Keratinocyte (primary cell): ENCODE results near the gene PAX8. TPM values are rescaled to one million over a fixed set of nuclear protein-coding genes. Genes with fewer than 3 reads are reported as not detected.

Experiments
- DNase-seq: peaks from one replicate; pipeline ENCODE4 v3.0.0-alpha.2; 2011; ENCODE audit warnings: low read depth, missing footprints, low spot score
- FAIRE-seq: peaks from 2 replicates; lab custom pipeline; 2011; peaks lifted over from hg19 to GRCh38; lab: Jason Lieb, UNC
- H2AFZ ChIP-seq: 2 replicates; pipeline ENCODE4 v1.6.0; 2012; ENCODE audit warnings: low read length, control low read depth, inconsistent platforms; ENCODE audit not compliant: control insufficient read depth
- H3K27ac ChIP-seq: 2 replicates; pipeline ENCODE4 v1.5.1; 2011; ENCODE audit warnings: low read length; ENCODE audit not compliant: control insufficient read depth, insufficient read depth
- H3K27me3 ChIP-seq: 3 replicates; pipeline ENCODE4 v1.6.0; 2011; ENCODE audit warnings: low read length; ENCODE audit not compliant: control insufficient read depth, insufficient read depth; ENCODE audit errors: extremely low read depth
- H3K36me3 ChIP-seq, 2 experiments: 2 replicates in 1 of 2; 3 replicates in 1 of 2; pipeline ENCODE4 v1.5.1; 2011; ENCODE audit warnings: low read length in 2 of 2, mild to moderate bottlenecking in 1 of 2; ENCODE audit not compliant: control insufficient read depth in 2 of 2, insufficient read depth in 2 of 2; ENCODE audit errors: extremely low read depth in 1 of 2
- H3K4me1 ChIP-seq: 3 replicates; pipeline ENCODE4 v1.5.1; 2011; ENCODE audit warnings: low read length; ENCODE audit not compliant: control insufficient read depth, insufficient read depth; ENCODE audit errors: extremely low read depth
- H3K4me2 ChIP-seq: 3 replicates; pipeline ENCODE4 v1.6.0; 2011; ENCODE audit warnings: low read depth, low read length; ENCODE audit not compliant: control insufficient read depth, insufficient read depth; ENCODE audit errors: extremely low read depth
- H3K4me3 ChIP-seq, 3 experiments: fragments of 200-600 bp in 1 of 3; sonication (generic) in 1 of 3; 2 replicates in 2 of 3; 3 replicates in 1 of 3; pipeline ENCODE4 v1.5.1; 2011 to 2016; ENCODE audit warnings: low read length in 3 of 3, mild to moderate bottlenecking in 3 of 3, control low read depth in 2 of 3, inconsistent platforms in 1 of 3, low read depth in 1 of 3, mixed read lengths in 1 of 3, mixed run types in 1 of 3, moderate library complexity in 1 of 3; ENCODE audit not compliant: control insufficient read depth in 2 of 3, insufficient read depth in 2 of 3; ENCODE audit errors: extremely low read depth in 1 of 3
- H3K79me2 ChIP-seq: 2 replicates; pipeline ENCODE4 v1.6.0; 2012; ENCODE audit warnings: low read length; ENCODE audit not compliant: control insufficient read depth, insufficient read depth
- H3K9ac ChIP-seq: 3 replicates; pipeline ENCODE4 v1.6.0; 2011; ENCODE audit warnings: low read length; ENCODE audit not compliant: control insufficient read depth, insufficient read depth; ENCODE audit errors: extremely low read depth
- H3K9me1 ChIP-seq: 3 replicates; pipeline ENCODE4 v1.6.0; 2011; ENCODE audit warnings: low read length; ENCODE audit not compliant: control insufficient read depth, insufficient read depth; ENCODE audit errors: extremely low read depth
- H3K9me3 ChIP-seq: 2 replicates; pipeline ENCODE4 v1.5.1; 2012; ENCODE audit warnings: low read depth, low read length; ENCODE audit not compliant: control insufficient read depth
- H4K20me1 ChIP-seq: 3 replicates; pipeline ENCODE4 v1.6.0; 2011; ENCODE audit warnings: low read length; ENCODE audit not compliant: control insufficient read depth, insufficient read depth; ENCODE audit errors: extremely low read depth
- EZH2 ChIP-seq: IDR thresholded peaks from one replicate; pipeline ENCODE4 v1.6.1; 2012; ENCODE audit warnings: inconsistent platforms, mild to moderate bottlenecking, low read length, moderate library complexity
- dilution Hi-C: fragments of 300-500 bp; cut with MboI; formaldehyde crosslinking; loops from one replicate; pipeline ENCODE4 v1.7.0; 2020; ENCODE audit warnings: low sequenced_read_pairs; ENCODE audit not compliant: extremely low pct_ligation_motif_present
- polyA plus RNA-seq, 5 experiments: library from polyadenylated mRNA; depleted of rRNA in 3 of 5; stranded (reverse) in 3 of 5; stranded (forward) in 1 of 5; unstranded in 1 of 5; fragments of >200 nt; gene quantifications; 1 replicate in 1 of 5; 2 replicates in 3 of 5; 3 replicates in 1 of 5; pipeline versions ENCODE4 v1.2.1 to v1.2.3, GENCODE V29; 2011 to 2012; ENCODE audit warnings: missing spikeins in 2 of 5, low read depth in 1 of 5, low replicate concordance in 1 of 5
- TF ChIP-seq, protein P1 (sequence below), 3 experiments: IDR thresholded peaks in 1 of 3; conservative IDR thresholded peaks in 1 of 3; optimal IDR thresholded peaks in 1 of 3; 2 replicates in 2 of 3; 3 replicates in 1 of 3; pipeline versions ENCODE3 to v1.5.1; 2011; ENCODE audit warnings: low read length in 3 of 3, mild to moderate bottlenecking in 3 of 3, moderate library complexity in 2 of 3, control low read depth in 1 of 3, inconsistent platforms in 1 of 3; ENCODE audit not compliant: insufficient read depth in 2 of 3; ENCODE audit errors: extremely low read depth in 1 of 3

Gene PAX8
- polyA plus RNA-seq, 1 donor (not counting 4 experiments of a cell fraction or from before 2014, with no cell fraction given), result 3.4 TPM

DNA sequence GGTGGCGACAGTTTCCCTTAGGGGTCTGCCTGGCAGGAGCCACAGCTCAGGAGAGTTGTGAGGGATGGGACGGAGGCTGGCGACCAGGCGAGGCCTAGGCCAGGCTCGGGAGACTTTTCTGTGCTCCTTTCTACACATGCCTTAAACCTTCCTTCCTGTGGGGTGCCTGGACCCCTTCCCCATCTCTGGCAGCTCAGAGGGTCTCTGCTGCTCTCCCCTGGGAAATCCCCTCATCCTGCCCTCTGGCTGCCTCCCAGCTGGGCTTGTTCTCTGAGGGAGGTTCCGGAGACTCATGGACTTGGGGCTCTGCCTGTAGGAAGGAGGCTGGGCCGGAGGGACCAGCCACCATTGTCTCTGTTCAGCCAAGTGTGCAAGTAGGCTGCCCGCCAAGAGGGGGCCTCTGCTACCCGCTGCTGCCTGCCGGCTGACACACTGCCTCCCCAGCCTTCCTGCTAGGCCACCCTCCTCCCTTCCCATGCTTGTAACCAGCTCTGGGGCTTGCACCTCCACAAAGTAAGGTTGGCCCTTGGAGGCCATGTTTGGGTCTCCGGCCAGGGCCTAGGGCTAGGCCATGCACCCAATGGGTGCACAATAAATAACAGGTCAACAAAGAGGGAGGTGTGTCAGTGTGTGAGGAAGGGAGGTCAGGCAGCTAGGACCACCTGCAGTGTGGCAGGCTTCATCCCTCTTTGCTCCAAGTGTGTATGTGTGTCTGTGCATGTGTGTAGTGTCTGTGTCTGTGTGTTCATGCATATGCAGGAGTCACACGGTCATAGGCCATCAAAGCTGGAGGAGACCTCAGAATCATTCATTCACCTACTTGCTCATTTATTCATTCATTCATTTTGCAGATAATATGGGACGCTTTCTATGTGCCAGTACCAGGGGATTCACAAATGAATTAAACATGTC is 76.2 kb downstream of the PAX8 start:
- no peak for DNase-seq
- no peak for FAIRE-seq
- no peak overlapping the region for H2AFZ ChIP-seq
- dilution Hi-C loops, result no loop called here
- peaks cover 32% of the 10 kb centered on the region for H3K4me1 ChIP-seq
- no peaks in the 10 kb centered on the region for H3K27me3 ChIP-seq
- H3K9me3 ChIP-seq, result no peaks in the 10 kb centered on the region
- no peak overlapping the region for H3K4me3 ChIP-seq
- H3K27ac ChIP-seq, result peak overlapping the region; percentile 20
- H3K4me2 ChIP-seq, result no peak overlapping the region
- H3K9me1 ChIP-seq, result no peaks in the 10 kb centered on the region
- no peak for TF ChIP-seq EZH2
- TF ChIP-seq, protein P1, sequence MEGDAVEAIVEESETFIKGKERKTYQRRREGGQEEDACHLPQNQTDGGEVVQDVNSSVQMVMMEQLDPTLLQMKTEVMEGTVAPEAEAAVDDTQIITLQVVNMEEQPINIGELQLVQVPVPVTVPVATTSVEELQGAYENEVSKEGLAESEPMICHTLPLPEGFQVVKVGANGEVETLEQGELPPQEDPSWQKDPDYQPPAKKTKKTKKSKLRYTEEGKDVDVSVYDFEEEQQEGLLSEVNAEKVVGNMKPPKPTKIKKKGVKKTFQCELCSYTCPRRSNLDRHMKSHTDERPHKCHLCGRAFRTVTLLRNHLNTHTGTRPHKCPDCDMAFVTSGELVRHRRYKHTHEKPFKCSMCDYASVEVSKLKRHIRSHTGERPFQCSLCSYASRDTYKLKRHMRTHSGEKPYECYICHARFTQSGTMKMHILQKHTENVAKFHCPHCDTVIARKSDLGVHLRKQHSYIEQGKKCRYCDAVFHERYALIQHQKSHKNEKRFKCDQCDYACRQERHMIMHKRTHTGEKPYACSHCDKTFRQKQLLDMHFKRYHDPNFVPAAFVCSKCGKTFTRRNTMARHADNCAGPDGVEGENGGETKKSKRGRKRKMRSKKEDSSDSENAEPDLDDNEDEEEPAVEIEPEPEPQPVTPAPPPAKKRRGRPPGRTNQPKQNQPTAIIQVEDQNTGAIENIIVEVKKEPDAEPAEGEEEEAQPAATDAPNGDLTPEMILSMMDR (optimal IDR thresholded peaks at IDR 0.05 in 1 of 3, IDR thresholded peaks at IDR 0.05 in 1 of 3, conservative IDR thresholded peaks at IDR 0.05 in 1 of 3; ENCODE audit: extremely low read depth in 1 of 3, insufficient read depth in 2 of 3, low read length in 3 of 3), result no peak
- no peak overlapping the region for H3K9ac ChIP-seq
- peaks cover 8% of the 10 kb centered on the region for H3K79me2 ChIP-seq
- H4K20me1 ChIP-seq, result no peaks in the 10 kb centered on the region
- peaks cover 11 to 12% of the 10 kb centered on the region in 2 experiments for H3K36me3 ChIP-seq

DNA sequence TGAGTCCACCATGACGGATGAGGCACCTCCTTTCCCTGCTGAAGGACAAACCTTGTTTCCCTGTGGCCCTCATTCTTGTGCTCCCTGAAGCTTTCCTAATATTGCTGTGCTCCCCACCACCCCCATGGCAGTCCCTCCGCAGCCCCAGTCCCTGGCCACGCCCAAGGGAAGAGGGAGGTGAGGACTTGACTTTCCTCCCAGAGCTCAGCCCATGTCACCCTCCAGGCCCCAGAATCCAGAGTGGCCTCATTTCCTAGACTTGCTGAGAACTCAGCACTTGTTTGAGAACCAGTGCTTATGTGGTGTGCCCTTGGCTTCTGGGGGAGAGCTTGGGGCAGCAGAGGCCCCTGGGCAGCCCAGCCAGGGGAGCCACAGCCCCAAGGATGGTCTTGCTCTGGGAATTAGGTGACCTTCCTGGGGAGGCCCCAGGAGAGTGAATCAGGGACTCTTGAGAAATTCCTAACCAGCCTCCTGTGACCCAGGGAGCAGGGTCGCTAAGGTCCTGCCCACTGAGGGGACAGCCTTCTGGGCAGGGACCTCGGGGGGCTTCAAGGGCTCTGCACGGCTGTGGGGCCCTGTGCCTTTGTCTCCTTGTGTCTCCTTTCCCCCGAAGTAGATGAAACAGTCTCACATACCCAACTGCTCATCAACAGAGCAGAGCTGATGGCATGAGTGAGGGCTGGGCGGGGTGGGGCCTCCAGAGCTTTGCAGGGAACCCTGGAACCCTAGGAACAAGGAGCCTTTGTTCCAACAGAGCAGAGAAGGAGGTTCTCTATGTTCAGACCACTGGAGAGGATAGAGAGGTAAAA is 77.0 kb downstream of the PAX8 start:
- Histone ChIP-seq H3K4me3 (no peak overlapping the region), H3K9me1 (no peaks in the 10 kb centered on the region), H3K4me1 (peaks cover 32% of the 10 kb centered on the region), H3K9me3 (no peaks in the 10 kb centered on the region), H3K79me2 (peaks cover 8% of the 10 kb centered on the region), H2AFZ (no peak overlapping the region), H3K4me2 (no peak overlapping the region), H4K20me1 (no peaks in the 10 kb centered on the region), H3K36me3 (peaks cover 11 to 14% of the 10 kb centered on the region in 2 experiments), H3K27ac (peak overlapping the region; percentile 52), H3K9ac (peak overlapping the region; percentile 15), H3K27me3 (no peaks in the 10 kb centered on the region)
- FAIRE-seq (no peak), DNase-seq (no peak)
- dilution Hi-C loops, result no loop called here
- TF ChIP-seq EZH2, result no peak
- TF ChIP-seq, protein P1 (optimal IDR thresholded peaks at IDR 0.05 in 1 of 3, IDR thresholded peaks at IDR 0.05 in 1 of 3, conservative IDR thresholded peaks at IDR 0.05 in 1 of 3; ENCODE audit: extremely low read depth in 1 of 3, insufficient read depth in 2 of 3, low read length in 3 of 3), result no peak
